UCSD-AML1 (cell line): ENCODE results near the gene ELOA2.
"Not testable (repeated sequence)": the region's sequence is repeated elsewhere in the genome, so short reads cannot be mapped to it uniquely, and the experiment has no call there.

Experiments
- DNase-seq: peaks from one replicate; lab custom pipeline; 2025; ENCODE audit not compliant: unreplicated experiment; lab: John Stamatoyannopoulos, UW

The ELOA2 gene, protein sequence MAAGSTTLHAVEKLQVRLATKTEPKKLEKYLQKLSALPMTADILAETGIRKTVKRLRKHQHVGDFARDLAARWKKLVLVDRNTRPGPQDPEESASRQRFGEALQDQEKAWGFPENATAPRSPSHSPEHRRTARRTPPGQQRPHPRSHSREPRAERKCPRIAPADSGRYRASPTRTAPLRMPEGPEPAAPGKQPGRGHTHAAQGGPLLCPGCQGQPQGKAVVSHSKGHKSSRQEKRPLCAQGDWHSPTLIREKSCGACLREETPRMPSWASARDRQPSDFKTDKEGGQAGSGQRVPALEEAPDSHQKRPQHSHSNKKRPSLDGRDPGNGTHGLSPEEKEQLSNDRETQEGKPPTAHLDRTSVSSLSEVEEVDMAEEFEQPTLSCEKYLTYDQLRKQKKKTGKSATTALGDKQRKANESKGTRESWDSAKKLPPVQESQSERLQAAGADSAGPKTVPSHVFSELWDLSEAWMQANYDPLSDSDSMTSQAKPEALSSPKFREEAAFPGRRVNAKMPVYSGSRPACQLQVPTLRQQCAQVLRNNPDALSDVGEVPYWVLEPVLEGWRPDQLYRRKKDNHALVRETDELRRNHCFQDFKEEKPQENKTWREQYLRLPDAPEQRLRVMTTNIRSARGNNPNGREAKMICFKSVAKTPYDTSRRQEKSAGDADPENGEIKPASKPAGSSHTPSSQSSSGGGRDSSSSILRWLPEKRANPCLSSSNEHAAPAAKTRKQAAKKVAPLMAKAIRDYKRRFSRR

DNA sequence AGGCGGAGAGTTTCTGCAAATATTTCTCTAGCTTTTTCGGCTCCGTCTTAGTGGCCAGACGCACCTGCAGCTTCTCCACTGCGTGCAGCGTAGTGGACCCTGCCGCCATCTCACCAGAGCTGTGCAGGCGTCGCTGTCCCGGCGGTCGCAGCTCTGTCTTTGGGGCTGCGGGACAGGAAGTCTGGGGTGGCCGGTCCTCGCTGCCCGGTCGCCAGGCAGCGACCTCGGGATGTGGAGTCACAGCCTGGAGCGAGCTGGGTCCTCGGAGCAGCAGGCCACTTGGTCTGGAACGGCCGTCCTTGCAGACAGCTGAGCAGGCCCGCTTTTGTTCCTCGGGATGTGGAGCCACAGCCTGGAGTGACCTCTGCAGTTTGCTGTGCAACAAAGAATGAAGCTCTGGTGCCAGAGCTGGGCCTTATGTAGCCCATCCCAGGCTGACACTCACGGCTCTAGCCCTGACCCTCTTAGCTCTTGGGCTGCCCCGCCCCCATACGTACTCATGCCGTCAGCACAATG lies at the start of gene ELOA2:
Gene ELOA2 (minus strand): TSS at position 466 of the 516 bp plus-strand sequence. CDS start 357 bp downstream, at position 109.
- DNase-seq: no peak

DNA sequence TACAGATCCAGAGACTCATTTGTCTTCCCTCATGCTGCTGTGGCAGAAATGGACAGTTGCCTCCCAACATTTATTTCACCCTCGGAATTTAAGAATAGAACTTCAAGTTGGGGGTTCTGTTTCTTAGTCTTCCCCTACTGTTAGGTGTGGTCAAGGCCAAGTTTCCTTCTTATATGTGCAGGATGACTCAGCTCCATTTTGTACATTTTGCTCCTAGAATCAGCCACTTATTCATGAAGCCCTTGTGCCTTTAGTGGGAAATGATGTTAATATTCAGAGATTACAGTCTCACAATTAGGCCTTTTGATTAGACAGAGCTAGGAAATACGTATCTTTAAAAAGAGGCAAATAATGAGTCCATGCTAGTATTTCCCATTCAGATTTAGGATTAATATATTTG lies 46.2 kb upstream of the ELOA2 start:
- DNase-seq: no peak

DNA sequence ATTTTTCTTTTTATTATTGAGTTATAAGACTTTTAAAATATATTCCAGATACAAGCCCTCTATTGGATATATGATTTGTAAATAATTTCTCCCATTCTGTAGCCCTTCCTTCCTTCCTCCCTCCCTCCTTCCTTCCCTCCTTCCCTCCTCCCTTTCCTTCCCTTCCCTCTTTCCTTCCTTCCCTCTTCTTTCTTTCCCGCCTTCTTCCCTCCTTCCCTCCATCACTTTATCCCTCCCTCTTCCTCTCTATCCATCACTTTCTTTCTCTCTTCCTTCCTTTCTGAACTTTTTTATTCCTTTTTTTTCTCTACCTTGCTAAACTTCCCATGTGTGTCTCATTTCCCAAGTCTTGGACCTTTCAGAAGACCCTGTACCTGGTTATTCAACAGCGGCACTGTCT lies 45.5 kb upstream of the ELOA2 start:
- DNase-seq: no peak

DNA sequence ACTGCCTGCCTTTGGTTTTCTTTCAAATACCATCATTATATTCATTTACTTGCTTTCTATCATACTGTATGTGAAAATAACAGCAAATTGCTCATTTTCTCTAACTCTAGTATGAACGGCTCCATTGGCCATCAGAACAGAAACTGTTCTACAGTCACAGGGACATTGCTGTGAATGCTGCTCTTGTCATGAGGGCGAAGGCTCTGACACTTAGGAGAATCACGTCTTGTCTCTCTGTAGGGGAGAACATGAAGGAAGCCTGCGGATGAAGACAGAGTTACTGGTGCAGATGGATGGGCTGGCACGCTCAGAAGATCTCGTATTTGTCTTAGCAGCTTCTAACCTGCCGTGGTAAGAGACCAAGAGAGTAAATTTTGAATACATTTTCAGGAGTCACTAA lies 41.7 kb upstream of the ELOA2 start:
- DNase-seq: no peak

DNA sequence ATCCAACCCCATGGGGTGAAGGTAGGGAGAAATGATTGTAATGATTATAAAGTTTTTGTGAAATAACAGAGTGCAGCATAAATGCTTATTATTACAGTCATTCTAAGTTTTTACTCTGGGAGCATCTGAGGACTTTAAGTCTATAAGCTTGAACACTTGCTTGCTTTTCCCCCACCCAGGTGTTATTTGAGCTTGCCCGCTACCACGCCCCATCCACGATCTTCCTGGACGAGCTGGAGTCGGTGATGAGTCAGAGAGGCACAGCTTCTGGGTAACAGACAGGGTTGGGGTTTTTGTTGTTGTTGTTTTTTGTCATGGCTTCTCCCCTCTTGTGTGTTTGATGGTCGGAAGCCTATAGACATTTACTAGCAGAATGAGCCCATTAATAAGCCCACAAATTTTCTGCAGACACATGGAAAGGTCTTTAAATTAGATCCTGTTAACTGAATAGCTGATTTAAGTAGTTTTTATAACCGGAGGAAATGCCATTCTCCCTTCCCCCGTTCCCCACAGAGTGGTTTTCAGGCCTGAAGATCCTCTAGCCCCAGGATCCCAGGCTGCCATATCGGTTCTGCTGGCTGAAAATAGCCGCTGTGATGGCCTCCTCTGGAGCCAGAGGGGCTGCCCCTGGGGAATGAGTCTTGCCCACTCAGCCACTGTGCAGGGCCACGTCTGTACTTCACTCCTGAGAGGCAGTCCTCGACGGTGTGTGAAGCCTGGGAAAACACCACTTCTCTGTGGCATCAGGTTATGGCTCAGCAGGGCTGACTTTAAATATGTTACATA lies 39.9 kb upstream of the ELOA2 start:
- DNase-seq: no peak

DNA sequence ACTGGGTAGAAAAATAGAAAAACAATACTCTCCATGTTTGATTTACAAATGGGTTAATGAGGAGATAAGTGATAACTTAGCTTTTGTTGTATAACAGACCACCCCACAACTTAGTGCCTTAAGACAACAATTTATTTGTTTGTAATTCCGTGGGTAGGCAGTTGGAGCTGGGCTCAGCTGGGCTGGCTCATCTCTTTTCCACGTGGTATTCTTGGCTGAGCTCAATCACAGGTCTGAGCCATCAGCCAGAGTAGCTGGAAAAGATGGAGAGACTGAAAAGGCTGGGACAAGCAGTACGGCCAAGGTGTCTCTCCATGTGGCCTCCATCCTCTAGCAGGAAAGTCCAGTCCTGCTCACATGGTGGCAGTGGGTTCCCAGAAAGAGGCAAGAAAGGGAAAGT lies 32.2 kb upstream of the ELOA2 start:
- no peak for DNase-seq

DNA sequence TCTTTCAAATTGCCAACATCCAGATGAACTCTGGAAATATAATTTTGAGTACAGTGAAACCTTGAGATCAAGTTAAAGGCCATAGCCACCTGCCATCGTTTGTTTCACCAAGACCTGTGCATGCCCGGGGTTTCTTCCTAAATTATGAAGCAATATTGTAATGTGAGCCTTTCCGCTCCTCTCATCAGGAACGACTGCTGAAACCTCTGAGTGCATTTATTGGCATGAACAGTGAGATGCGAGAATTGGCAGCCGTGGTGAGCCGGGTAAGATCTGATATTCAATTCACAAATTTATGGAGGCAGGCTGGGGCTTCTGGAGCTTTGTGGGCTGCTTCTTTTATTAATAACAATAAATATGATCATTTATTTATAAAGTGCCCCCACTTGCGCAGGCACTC lies 27.7 kb upstream of the ELOA2 start:
- DNase-seq: no peak

DNA sequence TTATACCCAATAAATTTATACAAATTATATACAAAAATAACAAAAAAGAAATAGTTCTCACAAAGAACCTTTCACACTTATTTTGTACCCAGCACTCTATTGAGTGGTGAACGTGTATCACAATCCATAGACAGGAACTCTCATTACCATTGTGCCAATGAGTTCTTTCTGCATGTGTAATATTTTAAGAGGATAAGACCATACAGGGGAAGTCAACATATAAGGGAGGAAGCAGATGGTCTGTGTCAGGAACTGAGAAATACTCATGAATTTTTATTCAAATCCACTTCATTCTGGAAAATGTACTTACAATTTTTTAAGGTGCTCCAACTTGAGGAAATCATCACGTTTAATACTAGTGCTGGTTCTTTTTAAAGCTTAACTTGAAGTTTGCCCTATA lies 27.1 kb upstream of the ELOA2 start:
- DNase-seq: no peak

DNA sequence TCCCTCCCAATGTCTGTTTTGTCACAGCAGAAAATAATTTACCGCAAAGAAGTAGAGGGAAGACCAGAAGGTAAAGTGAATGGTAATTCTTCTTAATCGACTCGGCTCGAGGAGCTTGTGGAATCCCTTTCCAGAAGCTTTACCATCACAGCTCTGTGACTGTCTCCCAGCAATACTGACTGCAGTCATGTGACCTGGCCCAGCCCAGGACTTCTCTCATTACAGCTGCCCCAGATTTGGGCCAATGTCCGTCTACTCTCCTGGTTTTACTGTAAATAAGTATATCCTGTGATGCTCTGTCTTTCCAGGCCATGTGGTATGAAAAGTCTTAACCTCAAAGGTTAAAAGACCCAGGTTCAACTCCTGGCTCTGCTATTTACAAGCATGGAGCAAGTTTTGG lies 18.9 kb upstream of the ELOA2 start:
- no peak for DNase-seq

DNA sequence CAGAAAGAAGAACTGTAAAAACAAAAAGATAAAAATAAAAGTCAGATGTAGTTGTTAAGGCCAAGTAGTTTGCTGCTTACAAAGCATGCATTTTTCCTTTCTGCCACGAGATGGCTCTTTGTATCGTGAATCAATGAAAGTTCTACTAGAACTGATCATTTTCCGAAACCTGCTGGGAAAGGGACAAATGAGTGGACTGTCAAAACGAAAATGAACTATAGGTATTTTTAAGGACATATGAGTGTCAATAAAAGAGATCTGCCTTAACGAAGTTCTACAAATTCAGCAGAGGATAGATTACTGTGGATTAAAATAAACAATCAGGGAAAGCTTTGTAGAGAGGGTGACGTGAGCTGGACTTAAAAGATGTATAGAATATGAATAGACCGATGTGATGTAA lies 15.0 kb upstream of the ELOA2 start:
- DNase-seq: no peak

DNA sequence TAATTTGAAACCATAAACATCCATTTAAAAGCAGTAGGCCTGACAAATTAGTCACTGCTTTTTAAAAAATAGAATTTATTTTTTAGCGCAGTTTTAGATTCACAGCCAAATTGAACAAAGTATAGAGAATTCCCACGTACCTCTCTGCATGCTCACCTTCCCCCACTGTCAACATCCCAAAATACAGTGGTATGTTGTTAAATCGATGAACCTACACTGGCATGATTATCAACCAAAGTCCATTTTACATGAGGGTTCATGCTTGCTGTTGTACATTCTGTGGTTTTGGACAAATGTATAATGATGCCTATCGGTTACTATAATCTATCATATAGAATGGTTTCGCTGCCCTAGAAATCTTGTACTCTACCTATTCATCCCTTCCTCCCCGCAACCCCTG lies 5.6 kb upstream of the ELOA2 start:
- DNase-seq: no peak

DNA sequence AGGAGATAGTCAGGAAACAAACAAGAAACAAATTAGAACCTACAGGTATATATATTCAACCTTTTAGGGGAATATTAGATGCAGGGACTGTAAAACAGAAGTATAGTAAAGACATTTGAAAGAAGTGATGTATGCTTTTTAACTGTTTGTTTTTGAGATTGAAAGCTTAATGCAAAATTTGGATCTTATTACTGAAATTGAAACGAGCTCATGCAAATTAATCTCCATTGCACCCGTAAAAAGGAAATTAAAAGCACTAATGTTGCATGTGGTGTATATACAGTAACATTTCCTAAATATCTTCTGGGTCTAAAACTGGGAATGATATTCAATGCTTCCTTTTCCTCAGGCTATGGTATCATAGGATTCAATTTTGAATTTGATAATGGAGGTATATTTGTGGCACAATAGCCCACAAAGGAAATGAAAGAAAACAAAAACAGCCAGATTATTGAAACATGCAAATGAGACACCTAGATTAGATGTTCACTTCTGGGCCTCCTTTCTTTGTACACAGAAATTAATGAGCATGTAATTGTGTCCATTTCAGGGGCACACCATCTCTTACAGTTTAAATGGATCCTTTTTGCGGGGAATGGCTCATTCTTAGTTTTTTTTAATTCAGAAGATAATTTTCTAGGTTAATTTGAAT lies 1.6 kb upstream of the ELOA2 start:
- DNase-seq: no peak

DNA sequence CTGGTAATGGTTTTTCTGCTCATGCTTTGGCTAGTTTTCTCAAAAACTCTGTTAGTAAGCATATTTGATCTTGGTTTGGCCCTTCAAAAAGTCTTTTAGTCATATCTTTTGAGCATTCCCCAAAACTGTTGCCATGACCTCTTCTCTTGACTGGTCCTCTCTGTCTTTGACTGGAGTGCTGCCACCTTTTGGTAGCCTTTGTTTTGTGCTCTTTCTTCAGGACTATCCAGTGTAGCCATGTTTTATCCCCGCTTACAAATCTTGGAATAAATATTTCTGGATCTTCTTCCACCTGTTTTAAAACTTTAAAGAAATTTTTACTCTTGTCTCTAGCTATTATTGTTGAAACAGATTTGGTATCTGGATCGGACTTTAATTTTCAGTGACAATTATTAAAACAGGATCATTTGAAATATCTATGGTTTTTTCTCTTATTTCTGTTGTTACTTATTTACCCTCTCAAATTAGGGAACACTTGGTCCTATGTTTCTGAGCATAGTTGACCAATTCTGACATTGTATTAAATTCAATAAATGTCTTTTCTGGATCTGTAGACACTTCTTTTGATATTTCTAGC lies 965 bp upstream of the ELOA2 start:
- DNase-seq: no peak

DNA sequence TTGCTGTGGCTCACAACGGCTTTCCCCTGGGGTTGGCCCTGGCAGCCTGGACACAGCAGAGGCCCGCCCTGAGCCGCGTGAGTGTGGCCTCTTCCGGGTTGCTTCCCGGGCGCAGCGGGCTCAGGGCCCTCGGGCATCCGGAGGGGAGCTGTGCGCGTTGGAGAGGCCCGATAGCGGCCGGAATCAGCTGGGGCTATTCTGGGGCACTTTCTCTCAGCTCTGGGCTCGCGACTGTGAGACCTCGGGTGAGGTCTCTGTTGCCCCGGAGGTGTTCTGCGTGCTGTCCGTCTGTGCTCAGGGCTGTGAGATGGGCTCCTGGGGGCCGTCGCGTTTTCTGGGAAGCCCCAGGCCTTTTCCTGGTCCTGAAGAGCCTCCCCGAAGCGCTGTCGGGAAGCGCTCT lies 830 bp downstream of the ELOA2 start:
- not testable (repeated sequence) for DNase-seq

DNA sequence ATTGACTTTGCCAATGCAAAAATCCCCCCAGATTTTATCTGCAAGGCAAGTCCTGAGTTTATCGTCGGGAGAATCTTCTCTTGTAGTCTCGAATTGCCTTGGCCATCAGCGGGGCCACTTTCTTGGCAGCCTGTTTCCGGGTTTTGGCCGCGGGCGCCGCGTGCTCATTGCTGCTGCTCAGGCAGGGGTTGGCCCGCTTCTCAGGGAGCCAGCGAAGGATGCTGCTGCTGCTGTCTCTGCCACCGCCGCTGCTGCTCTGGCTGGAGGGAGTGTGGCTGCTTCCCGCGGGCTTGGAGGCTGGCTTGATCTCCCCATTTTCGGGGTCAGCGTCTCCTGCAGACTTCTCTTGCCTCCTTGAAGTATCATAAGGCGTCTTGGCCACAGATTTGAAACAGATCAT lies 2.5 kb downstream of the ELOA2 start:
- no peak for DNase-seq

DNA sequence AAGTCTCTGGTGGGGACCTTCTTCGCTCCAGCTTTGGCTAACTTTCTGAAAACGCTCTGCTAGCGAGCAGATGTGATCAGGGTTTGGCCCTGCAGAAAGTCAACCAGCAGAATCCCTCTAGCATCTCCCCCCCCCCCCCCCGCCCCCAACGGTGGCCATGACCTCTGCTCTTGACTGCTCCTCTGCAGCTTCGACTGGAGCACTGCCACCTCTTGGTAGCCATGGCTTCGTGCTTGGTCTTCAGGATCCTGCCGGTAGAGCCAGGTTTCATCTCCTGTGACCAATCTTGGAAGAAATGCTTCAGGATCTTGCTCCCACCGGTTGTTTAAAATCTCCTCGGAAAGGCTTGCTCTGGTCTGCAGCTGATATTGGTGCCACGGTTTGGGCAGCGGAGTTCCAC lies 4.5 kb downstream of the ELOA2 start:
- not testable (repeated sequence) for DNase-seq

DNA sequence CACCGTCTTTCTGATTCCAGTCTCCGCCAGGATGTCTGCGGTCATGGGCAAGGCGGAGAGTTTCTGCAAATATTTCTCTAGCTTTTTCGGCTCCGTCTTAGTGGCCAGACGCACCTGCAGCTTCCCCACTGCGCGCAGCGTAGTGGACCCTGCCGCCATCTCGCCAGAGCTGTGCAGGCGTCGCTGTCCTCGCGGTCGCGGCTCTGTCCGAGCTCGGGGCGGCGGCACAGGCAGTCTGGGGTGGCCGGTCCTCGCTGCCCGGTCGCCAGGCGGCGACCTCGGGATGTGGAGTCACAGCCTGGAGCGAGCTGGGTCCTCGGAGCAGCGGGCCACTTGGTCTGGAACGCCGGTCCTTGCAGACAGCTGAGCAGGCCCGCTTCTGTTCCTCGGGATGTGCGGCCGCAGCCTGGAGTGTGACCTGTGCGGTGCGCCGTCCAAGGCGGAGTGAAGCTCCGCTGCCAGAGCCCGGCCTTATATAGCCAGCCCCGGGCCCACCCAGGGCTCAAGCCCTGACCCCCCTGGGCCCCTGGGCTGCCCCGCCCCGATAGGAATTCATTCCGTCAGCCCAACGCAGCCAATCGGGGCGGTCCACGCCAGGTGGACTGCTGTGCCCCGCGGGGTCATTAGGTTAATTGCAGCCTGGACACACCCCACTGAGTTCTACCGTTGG lies 5.6 kb downstream of the ELOA2 start:
- not testable (repeated sequence) for DNase-seq

DNA sequence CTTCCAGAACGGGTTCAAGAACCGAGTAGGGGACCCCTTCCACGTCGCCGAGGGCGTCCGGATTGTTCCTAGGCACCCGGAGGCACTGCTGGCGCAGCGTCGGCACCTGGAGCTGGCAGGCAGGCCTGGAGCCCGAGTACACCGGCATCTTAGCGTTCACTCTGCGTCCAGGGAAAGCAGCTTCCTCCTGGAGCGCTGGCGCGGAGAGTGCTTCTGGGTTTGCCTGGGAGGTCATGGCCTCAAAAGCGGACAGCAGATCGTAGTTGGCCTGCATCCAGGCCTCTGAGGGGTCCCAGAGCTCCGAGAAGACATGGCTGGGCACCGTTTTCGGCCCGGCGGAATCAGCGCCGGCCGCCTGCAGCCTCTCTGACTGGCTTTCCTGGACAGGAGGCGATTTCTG lies 6.7 kb downstream of the ELOA2 start:
- DNase-seq: not testable (repeated sequence)

DNA sequence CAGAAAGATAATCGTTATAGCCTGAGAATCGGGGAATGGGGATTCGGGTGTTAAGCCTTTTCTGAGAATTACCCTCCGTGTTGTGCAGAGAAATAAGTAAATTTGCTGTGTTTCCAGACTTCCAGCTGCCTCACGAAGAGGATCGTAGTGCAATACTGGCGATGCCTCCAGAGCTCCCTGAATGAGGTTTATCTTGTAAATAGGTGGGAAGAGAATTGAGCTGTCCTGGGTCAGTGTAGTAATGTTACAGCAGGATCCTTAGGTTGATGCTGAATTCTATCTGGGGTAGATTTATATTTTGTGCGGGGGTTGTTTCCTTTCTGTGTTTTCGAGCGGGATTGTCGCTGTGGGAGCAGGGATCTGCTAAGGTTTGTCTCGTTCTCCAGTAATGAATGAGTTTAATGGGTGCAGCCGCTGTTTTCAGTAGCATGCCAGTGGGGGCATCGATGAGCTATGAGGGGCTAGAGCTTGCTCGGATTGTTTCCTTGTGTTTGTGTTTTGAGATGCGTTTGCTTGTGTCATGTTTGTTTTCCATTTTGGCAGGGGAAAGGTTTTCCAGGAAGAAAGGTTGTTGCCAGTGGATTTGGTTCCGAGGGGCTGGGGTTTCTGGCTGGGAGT lies 9.8 kb downstream of the ELOA2 start:
- not testable (repeated sequence) for DNase-seq
